Adrenal gland (tissue), 5 donors: ENCODE results near the gene PACS1.

Experiments used
- POLR2A ChIP-seq, 2 donors: fragments of 450-650 bp; IDR thresholded peaks; one replicate each; pipeline ENCODE4 v1.6.1; 2017; ENCODE audit warnings: antibody characterized with exemption in 2 of 2, mild to moderate bottlenecking in 2 of 2, moderate library complexity in 1 of 2
- TF ChIP-seq, protein P1 (sequence below), 6 experiments: fragments of 450-650 bp in 4 of 6; fragments of 200-600 bp in 2 of 6; sonication (generic) in 1 of 6; IDR thresholded peaks; 1 replicate in 5 of 6; 2 replicates in 1 of 6; pipeline versions ENCODE4 v1.5.1 to v1.8.0; 2016 to 2021; ENCODE audit warnings: antibody characterized with exemption in 6 of 6, mild to moderate bottlenecking in 2 of 6, moderate library complexity in 1 of 6
- donor health status: DM: no; HTN: no; CAD: no.

GRCh38 chr11:66042996-66043906, 26.8 kb upstream of the PACS1 start:
- TF ChIP-seq, protein P1, sequence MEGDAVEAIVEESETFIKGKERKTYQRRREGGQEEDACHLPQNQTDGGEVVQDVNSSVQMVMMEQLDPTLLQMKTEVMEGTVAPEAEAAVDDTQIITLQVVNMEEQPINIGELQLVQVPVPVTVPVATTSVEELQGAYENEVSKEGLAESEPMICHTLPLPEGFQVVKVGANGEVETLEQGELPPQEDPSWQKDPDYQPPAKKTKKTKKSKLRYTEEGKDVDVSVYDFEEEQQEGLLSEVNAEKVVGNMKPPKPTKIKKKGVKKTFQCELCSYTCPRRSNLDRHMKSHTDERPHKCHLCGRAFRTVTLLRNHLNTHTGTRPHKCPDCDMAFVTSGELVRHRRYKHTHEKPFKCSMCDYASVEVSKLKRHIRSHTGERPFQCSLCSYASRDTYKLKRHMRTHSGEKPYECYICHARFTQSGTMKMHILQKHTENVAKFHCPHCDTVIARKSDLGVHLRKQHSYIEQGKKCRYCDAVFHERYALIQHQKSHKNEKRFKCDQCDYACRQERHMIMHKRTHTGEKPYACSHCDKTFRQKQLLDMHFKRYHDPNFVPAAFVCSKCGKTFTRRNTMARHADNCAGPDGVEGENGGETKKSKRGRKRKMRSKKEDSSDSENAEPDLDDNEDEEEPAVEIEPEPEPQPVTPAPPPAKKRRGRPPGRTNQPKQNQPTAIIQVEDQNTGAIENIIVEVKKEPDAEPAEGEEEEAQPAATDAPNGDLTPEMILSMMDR (IDR thresholded peaks at IDR 0.05): no peak
- TF ChIP-seq POLR2A (IDR thresholded peaks at IDR 0.05): no peak
